SHP77 (cell line): ENCODE measurements around the gene MAML2.
"Not testable (repeated sequence)": the region's sequence is repeated elsewhere in the genome, so short reads cannot be mapped to it uniquely, and the experiment has no call there.

Source experiments
- DNase-seq, 2 experiments: peaks; one replicate each; lab custom pipeline; 2025; lab: John Stamatoyannopoulos, UW

MAML2 gene

DNA sequence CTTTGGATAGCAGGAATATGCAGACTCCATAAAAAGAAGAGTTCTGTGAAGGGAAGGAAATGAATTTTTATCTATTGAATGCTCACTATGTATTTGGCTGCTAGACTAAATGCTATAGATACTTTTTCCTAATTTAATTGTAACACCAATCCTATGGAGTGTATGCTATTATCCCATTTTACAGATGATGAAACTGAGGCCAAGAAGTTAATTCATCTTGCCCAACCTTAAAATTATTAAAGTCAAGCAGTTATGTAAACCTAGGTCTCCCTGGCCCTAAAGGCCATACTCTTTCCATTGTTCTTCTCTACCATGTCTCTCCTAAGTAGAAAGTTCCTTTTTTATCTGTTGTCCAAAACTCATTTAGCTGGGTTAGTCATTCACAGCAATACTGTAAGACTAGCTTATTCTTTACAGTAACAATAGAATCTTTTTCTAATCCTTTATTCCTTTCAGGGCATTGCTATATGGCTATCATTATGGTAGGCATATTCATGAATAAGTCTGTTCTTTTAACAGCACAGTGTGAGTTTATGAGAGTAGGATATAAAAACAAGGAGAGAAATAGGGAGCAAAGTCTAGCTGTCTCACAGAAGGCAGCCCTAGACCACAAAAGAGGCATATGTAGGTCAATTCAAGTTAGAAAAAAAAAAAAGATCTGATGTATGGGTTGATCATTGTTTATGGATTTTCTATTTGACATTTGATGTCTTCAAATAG is 50.5 kb downstream of the MAML2 start:
- no peak for DNase-seq

DNA sequence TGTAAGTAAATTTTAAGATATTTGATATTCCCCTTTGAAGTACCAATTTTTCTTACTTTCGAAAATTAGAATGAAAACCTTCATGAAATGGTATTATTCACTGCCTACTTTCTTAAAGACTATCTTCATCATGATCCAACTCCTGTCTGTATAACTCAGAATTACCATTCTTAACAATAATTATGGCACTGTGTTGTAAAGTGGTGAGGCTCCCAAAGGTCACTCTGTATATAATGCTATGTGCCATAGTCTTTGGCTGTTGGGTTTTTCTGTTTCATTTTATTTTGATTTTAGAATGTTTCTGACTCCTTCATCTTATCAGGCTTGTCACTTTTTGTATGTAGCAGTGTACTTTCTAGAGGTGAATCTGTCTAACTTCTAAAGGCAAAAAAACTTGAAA is 52.4 kb downstream of the MAML2 start:
- DNase-seq, result no peak

DNA sequence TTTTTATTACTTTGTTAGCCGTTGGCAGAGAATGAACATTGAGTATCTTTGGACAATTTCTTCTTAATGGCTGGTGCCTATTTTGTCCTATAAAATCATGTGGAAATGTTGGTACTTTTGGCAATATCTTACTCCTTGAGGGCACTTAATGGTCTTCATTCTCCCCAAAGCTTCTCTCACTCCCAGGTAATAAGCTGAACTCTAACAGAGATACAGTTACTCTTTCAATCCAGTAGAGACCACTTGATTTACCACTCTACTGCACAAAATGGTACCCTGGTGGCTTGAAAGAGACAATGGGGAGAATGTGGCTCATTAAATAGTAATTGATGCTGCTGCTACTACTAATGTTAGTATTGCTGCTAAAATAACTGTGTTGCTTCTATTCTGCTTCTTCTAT is 53.0 kb downstream of the MAML2 start:
- no peak for DNase-seq

DNA sequence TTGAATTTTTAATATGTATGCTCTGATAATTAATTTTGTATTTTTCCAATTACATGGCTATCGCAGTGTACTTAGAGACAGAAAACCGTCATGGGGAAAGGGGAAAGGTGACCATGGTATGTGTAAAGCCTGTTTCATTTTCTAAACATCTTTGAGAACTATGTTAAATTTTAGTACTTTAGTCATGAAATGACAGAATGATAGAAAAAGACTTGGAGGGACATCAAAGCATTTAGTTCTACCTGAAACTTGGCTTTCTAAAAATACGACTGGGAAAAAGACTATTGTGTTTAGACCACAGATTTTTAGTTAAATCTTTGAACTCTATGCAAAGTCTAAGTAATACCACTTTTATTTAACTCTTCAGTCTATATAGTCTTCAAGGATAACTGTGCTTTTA is 54.1 kb downstream of the MAML2 start:
- DNase-seq, result no peak

DNA sequence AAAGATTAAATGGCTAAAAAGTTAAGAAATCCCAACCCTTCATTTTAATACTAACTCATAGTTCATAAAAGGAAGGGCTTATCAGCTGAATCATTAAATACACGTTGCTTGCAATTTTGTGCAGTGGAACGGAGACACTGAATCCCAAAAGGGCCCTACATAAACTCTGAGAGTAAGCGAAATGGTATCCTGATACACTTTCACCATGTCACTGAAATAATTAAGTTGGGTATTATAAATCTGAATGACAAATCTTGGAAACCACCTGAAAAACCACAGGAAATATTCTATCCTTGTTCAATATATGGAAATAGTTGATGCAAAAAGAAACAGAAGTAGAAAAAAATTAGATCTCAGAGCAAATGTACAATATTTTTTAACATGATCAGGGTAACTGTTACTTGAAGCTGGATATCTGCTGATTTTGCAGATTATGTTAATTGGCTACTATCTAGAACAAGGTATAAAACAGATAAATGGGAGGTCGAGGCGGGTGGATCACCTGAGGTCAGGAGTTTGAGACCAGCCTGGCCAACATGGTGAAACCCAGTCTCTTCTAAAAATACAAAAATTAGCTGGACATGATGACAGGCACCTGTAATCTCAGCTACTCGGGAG is 55.1 kb downstream of the MAML2 start:
- no peak for DNase-seq

DNA sequence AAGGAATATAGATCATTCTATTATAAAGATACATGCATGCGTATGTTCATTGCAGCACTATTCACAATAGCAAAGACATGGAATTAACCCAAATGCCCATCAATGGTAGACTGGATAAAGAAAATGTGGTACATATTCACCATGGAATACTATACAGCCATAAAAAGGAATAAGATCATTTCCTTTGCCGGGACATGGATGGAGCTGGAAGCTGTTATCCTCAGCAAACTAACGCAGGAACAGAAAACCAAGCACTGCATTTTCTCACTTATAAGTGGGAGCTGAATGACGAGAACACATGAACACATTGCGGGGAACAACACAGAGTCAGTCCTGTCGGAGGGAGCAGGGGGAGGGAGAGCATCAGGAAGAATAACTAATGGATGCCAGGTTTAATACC is 57.0 kb downstream of the MAML2 start:
- not testable (repeated sequence) for DNase-seq

DNA sequence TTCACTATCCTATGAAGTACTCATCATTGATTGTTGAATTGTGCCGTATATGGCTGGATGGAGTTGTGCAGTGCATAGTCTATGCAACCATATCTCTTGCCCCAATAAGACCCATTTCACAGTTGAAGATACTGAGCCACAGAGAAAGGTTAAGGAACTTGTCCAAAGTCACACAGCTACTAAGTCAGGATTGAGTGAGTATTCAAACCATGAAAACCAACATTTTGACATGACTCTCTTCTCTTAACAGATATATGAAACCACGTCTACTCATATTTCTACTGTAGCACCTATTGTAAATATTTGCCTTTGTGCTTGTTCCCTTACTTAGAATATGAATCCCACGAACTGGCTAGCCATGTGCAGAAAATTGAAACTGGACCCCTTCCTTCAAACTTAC is 58.1 kb downstream of the MAML2 start:
- no peak for DNase-seq

DNA sequence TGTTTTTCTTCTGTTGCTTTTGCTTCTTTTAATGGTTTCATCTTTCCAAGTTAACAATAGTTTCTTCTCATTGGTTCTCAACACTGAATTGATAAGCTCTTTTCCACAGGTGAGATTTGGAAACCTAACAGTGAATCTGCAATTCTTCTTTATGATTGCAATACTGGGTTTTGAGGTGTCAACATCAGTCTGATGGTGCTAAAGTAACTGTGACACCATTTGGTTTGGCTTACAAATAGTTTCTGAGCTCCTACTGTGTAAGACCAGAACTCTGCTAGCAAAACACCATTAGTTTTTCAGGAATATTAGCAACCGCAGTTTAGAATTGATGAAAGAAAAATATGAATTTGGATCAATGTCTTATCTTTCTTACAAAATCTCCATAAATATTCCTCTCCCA is 58.6 kb downstream of the MAML2 start:
- no peak for DNase-seq

DNA sequence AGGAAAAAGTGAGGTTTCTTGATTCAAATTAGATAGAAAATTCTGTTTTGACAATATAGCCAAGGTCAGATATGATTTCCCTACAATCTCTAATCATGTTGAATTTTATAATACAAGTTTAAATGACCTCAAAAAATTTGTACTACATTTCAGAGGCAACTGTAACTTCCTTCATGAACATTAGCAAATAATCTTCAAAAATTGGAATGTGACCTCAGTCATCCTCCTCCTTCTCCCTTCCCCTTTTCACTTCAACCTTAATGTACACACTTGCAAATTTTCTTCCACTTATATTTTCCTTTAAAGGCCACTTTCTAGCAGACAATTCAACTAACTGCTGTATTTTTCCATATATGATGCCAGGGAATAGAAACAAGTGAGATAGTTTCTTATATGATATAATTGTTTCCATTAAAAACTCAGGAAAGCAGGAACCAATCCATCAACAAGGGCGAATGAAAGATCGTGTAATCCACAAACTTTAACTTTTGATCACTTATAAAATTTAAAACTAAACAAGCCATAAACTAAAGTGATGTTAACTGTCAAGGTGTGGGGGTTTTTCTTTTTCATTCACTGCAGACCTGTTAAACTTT is 60.3 kb downstream of the MAML2 start:
- no peak for DNase-seq

DNA sequence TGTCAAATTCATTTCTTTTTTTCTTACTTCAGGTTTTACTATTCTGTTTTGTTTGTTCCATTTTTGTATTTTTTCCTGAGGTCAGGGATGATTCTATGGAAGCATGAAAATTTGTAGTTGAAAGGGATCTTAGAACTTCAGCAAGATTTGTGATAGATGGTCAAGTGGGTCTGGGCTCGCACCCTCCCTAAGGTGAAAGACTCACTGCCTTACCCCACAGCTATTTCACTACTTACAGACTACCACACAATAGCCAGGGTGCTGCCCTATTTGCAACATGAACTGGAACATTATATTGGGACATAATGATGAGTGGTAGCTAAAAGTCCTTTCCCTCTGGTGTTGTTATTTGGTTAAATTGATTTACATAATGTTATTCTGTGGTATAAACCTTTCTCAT is 62.6 kb downstream of the MAML2 start:
- no peak for DNase-seq

DNA sequence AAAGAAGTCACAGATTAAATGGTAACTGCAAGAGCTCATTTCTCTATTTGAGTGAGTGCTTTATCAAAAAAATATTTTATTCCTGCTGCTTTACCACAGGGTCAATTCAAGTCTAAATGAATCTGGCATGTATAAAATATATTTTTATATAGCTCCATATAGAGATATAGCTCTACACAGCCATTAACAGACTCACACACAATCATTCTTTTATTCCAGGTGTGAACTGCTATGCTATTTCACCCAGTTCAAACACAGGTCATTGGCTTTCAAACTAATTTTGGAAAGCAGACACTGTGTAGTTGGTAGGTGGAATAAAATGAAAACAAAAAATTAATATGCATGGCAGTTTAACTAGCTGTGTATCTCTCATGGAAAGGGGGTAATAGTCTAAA is 63.1 kb downstream of the MAML2 start:
- DNase-seq, result no peak

DNA sequence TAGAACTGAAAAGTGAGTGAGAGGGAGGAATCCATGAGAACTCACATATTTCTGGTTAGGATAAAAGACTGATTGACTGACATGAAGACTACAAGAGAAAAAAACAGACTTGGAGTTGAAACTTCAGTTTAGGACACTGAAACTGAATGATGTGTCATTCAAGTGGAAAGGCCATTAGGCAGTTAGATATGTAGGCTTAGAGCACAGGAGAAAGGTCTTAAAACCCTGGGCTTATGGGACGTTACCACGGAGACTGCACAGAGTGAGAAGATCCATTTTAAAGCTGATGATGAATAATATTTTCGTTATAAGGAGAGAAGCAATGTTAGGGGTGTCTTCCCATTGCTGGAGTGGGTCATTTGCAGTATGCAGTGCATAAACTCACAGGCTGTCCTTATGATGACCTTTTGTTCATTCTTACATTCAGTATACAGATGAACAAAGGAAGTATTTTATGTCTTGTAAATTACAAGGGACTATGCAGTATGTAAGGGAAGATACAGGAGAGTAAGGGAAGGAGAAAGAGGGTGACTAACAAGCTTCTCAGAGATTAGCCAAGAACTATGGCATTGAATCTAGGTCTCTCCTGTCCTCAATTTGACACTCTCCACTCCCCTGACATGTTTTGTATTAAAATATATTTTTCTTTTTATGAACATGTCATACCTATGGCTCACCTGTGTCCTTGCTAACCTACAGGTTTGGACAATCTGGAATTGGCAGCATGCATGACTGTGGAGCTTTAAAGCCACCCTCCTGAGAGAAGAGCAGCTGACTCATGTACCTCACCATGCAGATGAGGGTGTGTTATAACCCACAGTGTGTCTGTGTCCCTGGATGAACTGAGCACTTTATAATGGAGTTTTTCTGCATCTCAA is 63.7 kb downstream of the MAML2 start:
- no peak for DNase-seq

DNA sequence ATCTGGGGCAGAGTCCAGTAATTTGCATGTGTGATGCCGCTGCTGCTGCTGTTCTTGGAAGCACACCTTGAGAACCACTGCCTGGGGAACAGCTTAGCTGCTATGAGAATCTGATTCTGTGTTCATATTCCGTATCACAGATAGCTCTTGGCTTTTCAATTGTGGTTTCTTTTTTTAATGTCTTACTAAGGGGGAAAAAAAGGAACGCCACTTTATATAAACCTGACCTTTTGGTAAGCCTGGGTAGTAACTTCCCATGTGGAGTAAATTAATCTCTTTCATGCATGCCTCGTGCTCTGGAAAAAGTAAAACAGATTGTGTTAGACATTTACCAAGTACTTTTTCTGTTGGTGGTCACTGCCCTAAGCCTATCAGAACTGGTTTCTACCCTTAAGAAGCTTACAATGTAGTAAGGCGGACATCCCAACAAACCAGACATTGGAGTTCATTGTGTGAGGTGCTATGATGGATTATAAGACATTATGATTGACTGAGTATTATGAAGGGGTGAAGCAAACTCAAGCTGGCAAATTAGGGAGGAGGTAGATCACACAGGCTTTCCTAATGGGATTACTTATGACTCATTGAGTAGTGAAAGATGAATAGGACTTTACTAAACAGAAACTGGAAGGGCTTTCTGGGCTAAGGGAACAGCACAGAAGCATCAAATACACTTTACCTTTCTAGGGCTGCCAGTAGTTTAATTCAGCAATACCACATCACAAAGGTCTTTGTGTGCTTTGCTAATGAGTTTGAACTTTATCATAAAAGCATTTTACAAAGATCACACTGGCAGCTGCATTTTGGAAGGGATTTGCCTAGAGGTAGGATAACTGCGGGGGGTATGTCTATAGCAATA is 64.7 kb downstream of the MAML2 start:
- no peak for DNase-seq

DNA sequence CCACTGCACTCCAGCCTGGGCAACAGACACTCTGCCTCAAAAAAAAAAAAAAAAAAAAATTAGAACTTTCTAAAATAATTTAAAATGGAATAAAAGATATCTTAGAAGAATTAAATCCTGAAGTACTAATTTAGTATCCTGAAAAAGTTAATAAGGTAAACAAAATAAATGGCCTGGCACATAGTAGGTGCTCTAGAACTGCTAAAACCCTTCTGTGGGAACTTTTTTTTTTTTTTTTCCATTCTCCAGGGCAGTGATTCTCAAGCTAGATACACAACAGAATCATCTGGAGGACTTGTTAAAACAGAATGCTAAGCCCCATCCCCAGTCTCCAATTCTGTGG is 65.3 kb downstream of the MAML2 start:
- DNase-seq, result no peak

DNA sequence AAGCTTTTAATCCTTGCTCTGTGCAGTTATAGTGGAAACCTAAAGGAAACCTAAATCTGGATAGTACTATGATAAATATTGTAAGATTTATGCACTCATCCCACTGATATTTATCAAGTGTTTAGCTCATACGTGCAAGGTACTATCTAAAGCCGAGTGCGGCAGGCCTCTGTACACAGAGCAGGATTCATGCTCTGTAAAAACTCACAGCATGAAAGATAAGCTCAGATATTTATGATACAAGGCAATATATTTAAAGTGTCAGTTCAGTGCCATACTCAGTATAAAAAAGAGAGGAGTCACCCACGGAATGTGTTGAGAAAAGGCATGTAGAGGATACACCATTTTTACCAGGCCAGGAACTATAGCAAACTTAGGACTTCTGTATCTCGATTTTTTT is 66.2 kb downstream of the MAML2 start:
- no peak for DNase-seq

DNA sequence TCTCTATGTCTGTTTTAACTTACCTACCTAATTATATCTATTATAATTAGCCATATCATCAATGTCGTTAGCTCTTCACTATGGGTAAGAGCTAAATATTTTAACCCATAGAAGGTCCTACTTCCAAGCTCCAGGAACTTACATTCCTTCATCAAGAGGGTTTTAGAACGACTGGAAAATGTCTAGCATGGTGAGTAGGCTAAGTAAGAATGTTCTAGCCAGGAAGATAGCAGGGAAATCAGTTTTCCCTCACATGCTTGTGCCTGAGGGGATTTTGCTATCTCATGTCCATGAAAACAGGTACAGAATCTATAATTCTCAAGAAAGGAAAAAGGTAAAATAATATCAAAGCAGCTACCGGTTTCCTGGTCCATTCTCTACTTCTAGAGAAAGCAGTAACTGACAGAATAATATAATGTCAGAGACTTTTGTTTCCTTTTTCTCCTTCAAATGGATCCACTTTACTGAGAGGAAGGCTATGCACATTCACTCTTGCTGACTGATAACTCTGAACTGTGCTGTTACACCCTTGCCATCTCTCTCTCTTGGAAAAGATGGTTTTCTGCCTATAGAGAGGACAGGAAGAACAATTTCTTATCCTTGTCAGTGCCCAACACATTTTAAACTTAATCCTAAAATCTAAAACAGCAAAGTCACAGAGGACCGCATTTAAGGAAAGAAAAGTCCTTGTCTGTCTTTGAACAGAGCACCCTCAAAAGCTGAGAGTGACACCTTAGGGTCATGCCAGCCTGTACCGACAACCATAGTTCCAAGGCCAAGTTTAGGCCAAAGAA is 67.0 kb downstream of the MAML2 start:
- no peak for DNase-seq

DNA sequence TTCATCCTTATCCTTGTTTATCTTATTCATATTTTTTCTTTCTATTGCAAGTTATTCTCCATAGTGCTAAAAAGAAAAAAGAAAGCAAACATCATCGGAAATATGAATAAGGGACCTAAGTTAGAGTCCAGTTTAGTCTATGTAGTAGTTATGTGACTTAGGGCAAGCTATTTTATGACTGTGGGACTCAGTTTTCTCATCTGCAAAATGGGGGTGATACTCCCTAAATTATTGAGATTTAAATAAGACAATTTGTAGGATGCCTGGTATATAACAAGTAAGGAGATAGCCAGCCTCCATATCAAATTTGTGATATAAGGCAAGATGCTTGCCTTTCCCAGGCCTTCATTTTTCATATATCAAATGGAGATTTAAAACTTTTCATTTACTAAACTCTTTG is 69.5 kb downstream of the MAML2 start:
- no peak for DNase-seq

DNA sequence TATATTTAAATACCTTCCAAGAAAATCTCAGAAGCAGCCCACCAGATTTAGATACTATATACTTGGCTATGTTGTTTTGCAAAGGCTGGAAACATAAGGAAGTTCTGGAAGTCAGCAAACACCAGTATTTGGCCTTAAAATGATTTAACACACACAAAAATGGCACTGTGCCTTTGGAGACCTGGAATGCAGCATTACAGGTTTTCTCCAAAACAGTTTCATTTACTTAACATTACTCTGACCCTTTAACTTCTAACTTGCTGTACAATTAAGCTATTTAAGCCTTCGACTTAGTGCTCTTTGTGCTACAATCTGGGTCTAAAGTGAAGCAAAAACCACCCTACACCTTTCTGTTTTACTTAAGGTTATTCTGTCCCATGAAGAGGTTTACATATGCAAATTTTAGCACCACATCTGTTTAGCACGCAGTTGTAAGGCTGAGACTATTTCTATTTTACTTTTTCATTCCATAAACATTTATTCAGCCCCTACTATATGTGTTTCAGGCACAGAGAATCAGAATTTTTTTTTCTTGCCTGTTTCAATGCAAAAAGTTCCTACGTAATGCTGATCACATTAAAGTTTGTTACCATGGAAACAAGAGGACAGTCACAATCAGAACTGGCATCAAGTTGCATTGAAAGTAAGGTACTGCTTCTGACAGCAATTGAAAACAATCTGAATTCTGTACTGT is 70.3 kb downstream of the MAML2 start:
- DNase-seq, result no peak

DNA sequence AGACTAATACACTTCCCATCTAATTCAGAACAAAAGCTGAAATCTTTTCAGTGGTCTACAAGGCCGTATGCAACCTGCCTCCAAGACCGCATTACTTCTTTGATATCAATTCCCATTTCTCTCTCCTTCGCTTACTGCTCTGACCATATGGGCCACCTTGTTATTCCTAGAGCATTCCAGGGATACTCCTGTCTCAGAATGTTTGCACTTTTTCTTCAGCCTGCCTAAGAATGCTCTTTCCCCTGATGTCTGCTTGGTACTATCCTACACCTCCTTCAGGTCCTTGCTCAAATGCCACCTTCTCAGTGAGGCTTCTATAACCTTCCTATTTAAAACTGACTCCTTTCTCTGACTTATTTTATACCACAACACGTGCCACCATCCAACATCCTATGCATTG is 71.2 kb downstream of the MAML2 start:
- DNase-seq, result no peak

DNA sequence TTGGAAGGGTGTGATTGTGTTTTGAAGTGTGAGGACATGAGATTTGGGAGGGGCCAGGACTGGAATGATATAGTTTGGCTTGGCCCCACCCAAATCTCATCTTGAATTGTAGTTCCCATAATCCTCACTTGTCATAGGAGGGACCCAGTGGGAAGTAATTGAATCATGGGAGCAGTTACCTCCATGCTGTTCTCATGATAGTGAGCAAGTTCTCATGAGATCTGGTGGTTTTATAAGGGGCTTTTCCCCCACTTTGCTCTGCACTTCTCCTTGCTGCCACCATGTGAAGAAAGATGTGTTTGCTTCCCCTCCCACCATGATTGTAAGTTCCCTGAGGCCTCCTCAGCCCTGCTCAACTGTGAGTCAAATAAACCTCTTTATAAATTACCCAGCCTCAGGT is 71.6 kb downstream of the MAML2 start:
- DNase-seq, result not testable (repeated sequence)
